Activated T-helper 2 cell treated with anti-CD3 and anti-CD28 coated beads, Interferon-gamma antibody, Interleukin-2, Interleukin-4, amounts not matched to agents 10 μg/mL and 5 μg/mL and 100 μg/mL, durations not matched to agents 14 hours and 24 hours and 36 hours (primary cell): Measurements from ENCODE around the gene VSTM2B. TPM values are rescaled to one million over a fixed set of nuclear protein-coding genes. Genes with fewer than 3 reads are reported as not detected.

Experiments
- DNase-seq: peaks from one replicate; pipeline ENCODE4 v3.0.0; 2021; ENCODE audit warnings: low spot score
- H3K27ac Mint-ChIP-seq: one replicate; pipeline ENCODE4 v1.8.0; 2021; ENCODE audit warnings: mixed read lengths
- H3K27me3 Mint-ChIP-seq: one replicate; pipeline ENCODE4 v1.8.0; 2021; ENCODE audit warnings: low read depth, mixed read lengths
- H3K36me3 Mint-ChIP-seq: one replicate; pipeline ENCODE4 v1.8.0; 2021; ENCODE audit warnings: low read depth, mixed read lengths
- H3K4me1 Mint-ChIP-seq: one replicate; pipeline ENCODE4 v1.8.0; 2021; ENCODE audit warnings: low read depth, mixed read lengths
- H3K4me3 Mint-ChIP-seq: one replicate; pipeline ENCODE4 v1.8.0; 2021; ENCODE audit warnings: low read depth, mild to moderate bottlenecking, moderate library complexity, mixed read lengths
- H3K9me3 Mint-ChIP-seq: one replicate; pipeline ENCODE4 v1.8.0; 2021; ENCODE audit warnings: mixed read lengths
- intact Hi-C: fragments of 100-400 bp; cut with micrococcal nuclease; formaldehyde crosslinking; loops from one replicate; pipeline ENCODE4 v1.15.1; 2023
- total RNA-seq: library from RNA; stranded (reverse); gene quantifications from 2 replicates; pipeline ENCODE4 v1.2.3, GENCODE V29; 2022

Gene VSTM2B
- total RNA-seq, 1 donor from 2014 or later = not detected

GRCh38 chr19:29499921-29500590 lies 25.7 kb upstream of the VSTM2B start:
- Mint-ChIP-seq H3K4me1 (no peaks in the 10 kb centered on the region), H3K4me3 (no peak overlapping the region), H3K9me3 (no peaks in the 10 kb centered on the region), H3K27ac (no peak overlapping the region), H3K36me3 (no peaks in the 10 kb centered on the region), H3K27me3 (no peaks in the 10 kb centered on the region)
- no peak for DNase-seq
- intact Hi-C loops = no loop called here

GRCh38 chr19:29501816-29502580 lies 23.8 kb upstream of the VSTM2B start:
- Mint-ChIP-seq H3K9me3 (no peaks in the 10 kb centered on the region), H3K27ac (no peak overlapping the region), H3K4me3 (no peak overlapping the region), H3K36me3 (no peaks in the 10 kb centered on the region), H3K27me3 (no peaks in the 10 kb centered on the region), H3K4me1 (no peaks in the 10 kb centered on the region)
- intact Hi-C loops = no loop called here
- no peak for DNase-seq

- DNase-seq = no peak
- H3K36me3 Mint-ChIP-seq = no peaks in the 10 kb centered on the region
- no peak overlapping the region for H3K27ac Mint-ChIP-seq
- no peaks in the 10 kb centered on the region for H3K27me3 Mint-ChIP-seq
- H3K4me1 Mint-ChIP-seq = no peaks in the 10 kb centered on the region
- H3K4me3 Mint-ChIP-seq = no peak overlapping the region
- intact Hi-C loops = no loop called here
- no peaks in the 10 kb centered on the region for H3K9me3 Mint-ChIP-seq
Measured at GRCh38 chr19:29502581-29502850, 23.3 kb upstream of the VSTM2B start.

- Mint-ChIP-seq H3K4me1 (no peaks in the 10 kb centered on the region), H3K27me3 (no peaks in the 10 kb centered on the region), H3K4me3 (no peak overlapping the region), H3K36me3 (no peaks in the 10 kb centered on the region), H3K9me3 (no peaks in the 10 kb centered on the region), H3K27ac (no peak overlapping the region)
- intact Hi-C loops = no loop called here
- DNase-seq = no peak
Measured at GRCh38 chr19:29503140-29503758, 22.5 kb upstream of the VSTM2B start.

- H3K36me3 Mint-ChIP-seq = no peaks in the 10 kb centered on the region
- DNase-seq = no peak
- H3K27me3 Mint-ChIP-seq = no peaks in the 10 kb centered on the region
- no peaks in the 10 kb centered on the region for H3K4me1 Mint-ChIP-seq
- no peak overlapping the region for H3K4me3 Mint-ChIP-seq
- no peak overlapping the region for H3K27ac Mint-ChIP-seq
- no peaks in the 10 kb centered on the region for H3K9me3 Mint-ChIP-seq
- intact Hi-C loops = no loop called here
Measured at GRCh38 chr19:29503785-29504184, 22.0 kb upstream of the VSTM2B start.

GRCh38 chr19:29504454-29504853 lies 21.3 kb upstream of the VSTM2B start:
- Mint-ChIP-seq H3K4me3 (no peak overlapping the region), H3K27ac (no peak overlapping the region), H3K27me3 (no peaks in the 10 kb centered on the region), H3K36me3 (no peaks in the 10 kb centered on the region), H3K4me1 (no peaks in the 10 kb centered on the region), H3K9me3 (no peaks in the 10 kb centered on the region)
- DNase-seq = no peak
- intact Hi-C loops = no loop called here

GRCh38 chr19:29505097-29505824 lies 20.5 kb upstream of the VSTM2B start:
- H3K36me3 Mint-ChIP-seq = no peaks in the 10 kb centered on the region
- intact Hi-C loops = no loop called here
- no peak overlapping the region for H3K4me3 Mint-ChIP-seq

GRCh38 chr19:29506619-29506911 lies 19.2 kb upstream of the VSTM2B start:
- Mint-ChIP-seq H3K9me3 (no peaks in the 10 kb centered on the region), H3K27me3 (no peaks in the 10 kb centered on the region), H3K4me1 (no peaks in the 10 kb centered on the region), H3K36me3 (no peaks in the 10 kb centered on the region), H3K27ac (no peak overlapping the region), H3K4me3 (no peak overlapping the region)
- intact Hi-C loops = no loop called here
- no peak for DNase-seq

More at GRCh38 chr19:29505097-29505824, 20.5 kb upstream of the VSTM2B start:
- DNase-seq = no peak
- Mint-ChIP-seq H3K27ac (no peak overlapping the region), H3K4me1 (no peaks in the 10 kb centered on the region), H3K9me3 (no peaks in the 10 kb centered on the region), H3K27me3 (no peaks in the 10 kb centered on the region)

- intact Hi-C loops = no loop called here
- DNase-seq = no peak
- Mint-ChIP-seq H3K27me3 (no peaks in the 10 kb centered on the region), H3K4me1 (no peaks in the 10 kb centered on the region), H3K36me3 (no peaks in the 10 kb centered on the region), H3K27ac (no peak overlapping the region), H3K9me3 (no peaks in the 10 kb centered on the region), H3K4me3 (no peak overlapping the region)
Measured at GRCh38 chr19:29507081-29507860, 18.5 kb upstream of the VSTM2B start.

GRCh38 chr19:29508181-29508580 lies 17.6 kb upstream of the VSTM2B start:
- no peaks in the 10 kb centered on the region for H3K27me3 Mint-ChIP-seq

GRCh38 chr19:29509456-29509855 lies 16.3 kb upstream of the VSTM2B start:
- Mint-ChIP-seq H3K27me3 (no peaks in the 10 kb centered on the region), H3K9me3 (no peaks in the 10 kb centered on the region), H3K27ac (no peak overlapping the region), H3K4me1 (no peaks in the 10 kb centered on the region), H3K4me3 (no peak overlapping the region), H3K36me3 (no peaks in the 10 kb centered on the region)
- intact Hi-C loops = no loop called here
- DNase-seq = no peak

More at GRCh38 chr19:29508181-29508580, 17.6 kb upstream of the VSTM2B start:
- H3K27ac Mint-ChIP-seq = no peak overlapping the region
- no peak for DNase-seq
- no peak overlapping the region for H3K4me3 Mint-ChIP-seq
- intact Hi-C loops = no loop called here
- no peaks in the 10 kb centered on the region for H3K9me3 Mint-ChIP-seq
- H3K4me1 Mint-ChIP-seq = no peaks in the 10 kb centered on the region
- H3K36me3 Mint-ChIP-seq = no peaks in the 10 kb centered on the region

- H3K27ac Mint-ChIP-seq = no peak overlapping the region
- no peaks in the 10 kb centered on the region for H3K27me3 Mint-ChIP-seq
- H3K4me1 Mint-ChIP-seq = no peaks in the 10 kb centered on the region
- no peak for DNase-seq
- H3K9me3 Mint-ChIP-seq = no peaks in the 10 kb centered on the region
- no peak overlapping the region for H3K4me3 Mint-ChIP-seq
- no peaks in the 10 kb centered on the region for H3K36me3 Mint-ChIP-seq
- intact Hi-C loops = no loop called here
Measured at GRCh38 chr19:29510701-29511265, 15.0 kb upstream of the VSTM2B start.
